H1 (cell line): Measurements from ENCODE around the gene ADAMTS14. TPM values are rescaled to one million over a fixed set of nuclear protein-coding genes. Genes with fewer than 3 reads are reported as not detected.

ENCODE experiments used
- CTCF ChIA-PET: fragments of 300-600 bp; sonication (Branson Sonifier 250); formaldehyde crosslinking; loops from one replicate; lab custom pipeline; 2021; ENCODE audit not compliant: partially characterized antibody; lab: Charles Lee
- POLR2A ChIA-PET: fragments of 300-600 bp; sonication (Branson Sonifier 250); formaldehyde crosslinking; loops from one replicate; lab custom pipeline; 2021; ENCODE audit warnings: inconsistent platforms; ENCODE audit not compliant: partially characterized antibody; lab: Charles Lee
- DNase-seq, 2 experiments: peaks; one replicate each; pipeline versions ENCODE4 v3.0.0 to v3.0.0-alpha.2; 2010 to 2022; ENCODE audit warnings: low spot score in 2 of 2, low read depth in 1 of 2, mixed read lengths in 1 of 2
- FAIRE-seq: peaks from 2 replicates; lab custom pipeline; 2011; peaks lifted over from hg19 to GRCh38; lab: Jason Lieb, UNC
- H2AFZ ChIP-seq: 2 replicates; pipeline ENCODE4 v1.8.1; 2012; ENCODE audit warnings: low read length, inconsistent platforms
- H2AK5ac ChIP-seq: 2 replicates; pipeline ENCODE4 v1.6.1; 2013; ENCODE audit warnings: low read depth, low read length
- H2BK120ac ChIP-seq: replicated peaks from 2 replicates; pipeline ENCODE3; 2013; ENCODE audit warnings: low read depth, low read length, inconsistent platforms
- H2BK12ac ChIP-seq: 2 replicates; pipeline ENCODE4 v1.6.1; 2013; ENCODE audit warnings: low read depth, low read length
- H2BK15ac ChIP-seq: 2 replicates; pipeline ENCODE4 v1.6.1; 2013; ENCODE audit warnings: low read length
- H2BK20ac ChIP-seq: 2 replicates; pipeline ENCODE4 v1.6.1; 2013; ENCODE audit warnings: low read length
- H2BK5ac ChIP-seq: 2 replicates; pipeline ENCODE4 v1.6.1; 2013; ENCODE audit warnings: low read depth, low read length
- H3K14ac ChIP-seq: 2 replicates; pipeline ENCODE4 v1.6.1; 2013; ENCODE audit warnings: inconsistent platforms; ENCODE audit not compliant: insufficient read length
- H3K18ac ChIP-seq: 2 replicates; pipeline ENCODE4 v1.6.1; 2013; ENCODE audit warnings: low read length; ENCODE audit errors: extremely low read depth
- H3K23ac ChIP-seq: 2 replicates; pipeline ENCODE4 v1.6.1; 2013; ENCODE audit warnings: inconsistent platforms; ENCODE audit not compliant: insufficient read length
- H3K23me2 ChIP-seq: 2 replicates; pipeline ENCODE4 v1.6.1; 2013; ENCODE audit warnings: low read depth, low read length
- H3K27ac ChIP-seq: 2 replicates; pipeline ENCODE4 v1.6.1; 2011; ENCODE audit warnings: low read depth, low read length, inconsistent platforms
- H3K27me3 ChIP-seq, 4 experiments: replicated peaks in 1 of 4; 1 replicate in 1 of 4; 2 replicates in 3 of 4; pipeline versions ENCODE4 v1.6.1 to v1.8.1; 2011 to 2013; ENCODE audit warnings: low read length in 3 of 4, mild to moderate bottlenecking in 3 of 4, inconsistent platforms in 2 of 4, mixed read lengths in 2 of 4, moderate library complexity in 1 of 4; ENCODE audit not compliant: control insufficient read depth in 3 of 4, insufficient read depth in 3 of 4; ENCODE audit errors: extremely low read depth in 1 of 4
- H3K36me3 ChIP-seq, 4 experiments: 2 replicates each; pipeline versions ENCODE4 v1.6.1 to v1.8.1; 2011 to 2013; ENCODE audit warnings: mild to moderate bottlenecking in 4 of 4, low read length in 3 of 4, moderate library complexity in 2 of 4, control low read depth in 1 of 4, inconsistent platforms in 1 of 4; ENCODE audit not compliant: insufficient read depth in 4 of 4, control insufficient read depth in 2 of 4
- H3K4ac ChIP-seq: replicated peaks from 2 replicates; pipeline ENCODE3; 2013; ENCODE audit warnings: low read length, low read depth, mixed read lengths, inconsistent platforms; ENCODE audit not compliant: insufficient read length
- H3K4me1 ChIP-seq, 4 experiments: replicated peaks in 1 of 4; 1 replicate in 1 of 4; 2 replicates in 3 of 4; pipeline versions ENCODE4 v1.6.1 to v1.8.1; 2011 to 2013; ENCODE audit warnings: low read length in 3 of 4, inconsistent platforms in 2 of 4, mixed read lengths in 1 of 4; ENCODE audit not compliant: insufficient read depth in 4 of 4, control insufficient read depth in 3 of 4
- H3K4me2 ChIP-seq, 2 experiments: 2 replicates each; pipeline versions ENCODE4 v1.6.1 to v1.8.1; 2011 to 2013; ENCODE audit warnings: low read depth in 2 of 2, low read length in 2 of 2, control low read depth in 1 of 2, inconsistent platforms in 1 of 2, mild to moderate bottlenecking in 1 of 2; ENCODE audit not compliant: insufficient read depth in 1 of 2
- H3K4me3 ChIP-seq, 4 experiments: fragments of 200-600, 300-600 bp in 1 of 4; sonication (generic), shearing (Covaris generic), sonication (Bioruptor Twin) in 1 of 4; 2 replicates each; pipeline versions ENCODE4 v1.5.1 to v1.8.1; 2011 to 2016; ENCODE audit warnings: low read length in 4 of 4, low read depth in 3 of 4, control low read depth in 2 of 4, inconsistent platforms in 2 of 4, mild to moderate bottlenecking in 2 of 4, mixed read lengths in 1 of 4, moderate library complexity in 1 of 4; ENCODE audit not compliant: insufficient read depth in 2 of 4; ENCODE audit errors: extremely low read depth in 1 of 4
- H3K56ac ChIP-seq: replicated peaks from 2 replicates; pipeline ENCODE3; 2013; ENCODE audit warnings: low read depth, mild to moderate bottlenecking, mixed read lengths, low read length, inconsistent platforms; ENCODE audit not compliant: insufficient read length
- H3K79me1 ChIP-seq: 2 replicates; pipeline ENCODE4 v1.6.1; 2013; ENCODE audit warnings: low read depth, low read length, control low read depth
- H3K79me2 ChIP-seq, 2 experiments: 2 replicates each; pipeline versions ENCODE4 v1.6.1 to v1.8.1; 2012 to 2013; ENCODE audit warnings: low read length in 2 of 2, mild to moderate bottlenecking in 2 of 2, inconsistent platforms in 1 of 2; ENCODE audit not compliant: insufficient read depth in 2 of 2, control insufficient read depth in 1 of 2
- H3K9ac ChIP-seq, 4 experiments: replicated peaks in 1 of 4; 1 replicate in 1 of 4; 2 replicates in 3 of 4; pipeline versions ENCODE4 v1.6.1 to v1.8.1; 2011 to 2013; ENCODE audit warnings: low read depth in 3 of 4, low read length in 3 of 4, control low read depth in 2 of 4, mild to moderate bottlenecking in 2 of 4, moderate library complexity in 2 of 4, inconsistent platforms in 1 of 4; ENCODE audit errors: extremely low read depth in 1 of 4
- H3K9me3 ChIP-seq, 2 experiments: 2 replicates each; pipeline versions ENCODE4 v1.6.1 to v1.8.1; 2012 to 2013; ENCODE audit warnings: mild to moderate bottlenecking in 2 of 2, moderate library complexity in 2 of 2, control low read depth in 1 of 2, inconsistent platforms in 1 of 2, low read depth in 1 of 2, low read length in 1 of 2, mixed read lengths in 1 of 2; ENCODE audit not compliant: insufficient read depth in 2 of 2
- H4K20me1 ChIP-seq, 2 experiments: replicated peaks in 1 of 2; 2 replicates each; pipeline versions ENCODE3 to v1.8.1; 2011 to 2013; ENCODE audit warnings: inconsistent platforms in 2 of 2, low read length in 2 of 2, mild to moderate bottlenecking in 1 of 2; ENCODE audit not compliant: insufficient read depth in 2 of 2, control insufficient read depth in 1 of 2
- H4K5ac ChIP-seq: 2 replicates; pipeline ENCODE4 v1.6.1; 2013; ENCODE audit warnings: low read length, low read depth, mixed read lengths, inconsistent platforms; ENCODE audit not compliant: insufficient read length
- H4K8ac ChIP-seq: 2 replicates; pipeline ENCODE4 v1.8.0; 2013; ENCODE audit warnings: mild to moderate bottlenecking, moderate library complexity, low read length, inconsistent platforms; ENCODE audit not compliant: insufficient read depth; ENCODE audit errors: extremely low read depth
- H4K91ac ChIP-seq: replicated peaks from 2 replicates; pipeline ENCODE3; 2013; ENCODE audit warnings: low read length, mixed read lengths, inconsistent platforms; ENCODE audit not compliant: insufficient read length
- BACH1 ChIP-seq: IDR thresholded peaks from 2 replicates; pipeline ENCODE4 v1.6.1; 2012; ENCODE audit warnings: low read length, improper control_type of control experiment
- BCL11A ChIP-seq, 2 experiments: IDR thresholded peaks; one replicate each; pipeline ENCODE4 v1.6.1; 2011; ENCODE audit warnings: low read depth in 2 of 2, low read length in 2 of 2, mild to moderate bottlenecking in 2 of 2
- CEBPB ChIP-seq: IDR thresholded peaks from 2 replicates; pipeline ENCODE4 v1.6.1; 2012; ENCODE audit warnings: low read depth, low read length
- CHD1 ChIP-seq: IDR thresholded peaks from 2 replicates; pipeline ENCODE4 v1.6.1; 2012; ENCODE audit warnings: low read depth, low read length, improper control_type of control experiment
- CREB1 ChIP-seq: IDR thresholded peaks from 2 replicates; pipeline ENCODE4 v1.6.1; 2012; ENCODE audit warnings: inconsistent platforms
- HDAC2 ChIP-seq, 2 experiments: fragments of 300-600 bp in 1 of 2; sonication (generic) in 1 of 2; IDR thresholded peaks; 2 replicates each; pipeline ENCODE4 v1.6.1; 2011 to 2012; ENCODE audit warnings: low read depth in 2 of 2, low read length in 2 of 2, mild to moderate bottlenecking in 2 of 2, moderate library complexity in 2 of 2, borderline replicate concordance in 1 of 2, inconsistent platforms in 1 of 2
- JUN ChIP-seq: IDR thresholded peaks from 2 replicates; pipeline ENCODE4 v1.6.1; 2011; ENCODE audit warnings: low read depth, mild to moderate bottlenecking, improper control_type of control experiment, low read length
- KDM1A ChIP-seq: fragments of 200-600, 300-600 bp; sonication (generic); IDR thresholded peaks from 2 replicates; pipeline ENCODE4 v1.7.1; 2016; ENCODE audit warnings: mild to moderate bottlenecking, low read length, borderline replicate concordance
- NANOG ChIP-seq: IDR thresholded peaks from 2 replicates; pipeline ENCODE4 v1.6.1; 2011; ENCODE audit warnings: low read length, low read depth, mild to moderate bottlenecking, inconsistent platforms; ENCODE audit not compliant: insufficient read depth, poor library complexity, severe bottlenecking
- NRF1 ChIP-seq: IDR thresholded peaks from 2 replicates; pipeline ENCODE4 v1.6.1; 2011; ENCODE audit warnings: mild to moderate bottlenecking, low read depth, low read length, improper control_type of control experiment
- POU5F1 ChIP-seq: IDR thresholded peaks from 2 replicates; pipeline ENCODE4 v1.6.1; 2011; ENCODE audit warnings: low read depth, mild to moderate bottlenecking, low read length, moderate library complexity
- SP1 ChIP-seq: IDR thresholded peaks from 2 replicates; pipeline ENCODE4 v1.6.1; 2011; ENCODE audit warnings: low read depth, low read length
- SP4 ChIP-seq: IDR thresholded peaks from 2 replicates; pipeline ENCODE4 v1.6.1; 2012; ENCODE audit warnings: low read length, inconsistent platforms
- SRF ChIP-seq: IDR thresholded peaks from 2 replicates; pipeline ENCODE4 v1.6.1; 2011; ENCODE audit warnings: mild to moderate bottlenecking, low read depth, low read length, moderate library complexity
- TCF12 ChIP-seq: IDR thresholded peaks from 2 replicates; pipeline ENCODE4 v1.6.1; 2011; ENCODE audit warnings: low read depth, mild to moderate bottlenecking, low read length
- WGBS, 2 experiments: shearing (Covaris generic) in 1 of 2; methylation state at CpG; one replicate each; pipeline versions ENCODE4 v1.1.6 to v1.1.7; 2013 to 2015; ENCODE audit warnings: low lambda C conversion rate in 2 of 2, mixed read lengths in 2 of 2, inconsistent platforms in 1 of 2, low coverage in 1 of 2, missing lambda C conversion rate in 1 of 2; ENCODE audit not compliant: insufficient replicate concordance in 2 of 2, insufficient coverage in 1 of 2, insufficient read length in 1 of 2; ENCODE audit errors: extremely low coverage in 1 of 2, missing lambda C conversion rate in 1 of 2; 5-methylcytosine and 5-hydroxymethylcytosine counted together
- polyA plus RNA-seq, 7 experiments: library from polyadenylated mRNA; depleted of rRNA in 3 of 7; stranded (reverse) in 5 of 7; unstranded in 2 of 7; fragments of >200 nt in 5 of 7; fragments of 200-250 nt in 2 of 7; gene quantifications; 1 replicate in 5 of 7; 2 replicates in 1 of 7; 4 replicates in 1 of 7; pipeline versions ENCODE4 v1.2.1 to v1.2.3, GENCODE V29; 2011 to 2013; ENCODE audit warnings: missing spikeins in 2 of 7, mixed read lengths in 2 of 7
- total RNA-seq: library from RNA; stranded (reverse); fragmentation: NEBNext Ultra II Directional; extraction: Animal tissue kit (Norgen Biotek cat#: 25700); gene quantifications from 2 replicates; pipeline ENCODE4 v1.2.1, GENCODE V29; 2021
- TF ChIP-seq, protein P1 (sequence below): IDR thresholded peaks from 2 replicates; pipeline ENCODE4 v1.6.1; 2012; ENCODE audit warnings: inconsistent platforms

The ADAMTS14 gene
- total and polyA plus RNA-seq, 2 of the 8 experiments (the other 6 are each of a cell fraction or from before 2014, with no cell fraction given): 2.0 to 2.3 TPM

DNA sequence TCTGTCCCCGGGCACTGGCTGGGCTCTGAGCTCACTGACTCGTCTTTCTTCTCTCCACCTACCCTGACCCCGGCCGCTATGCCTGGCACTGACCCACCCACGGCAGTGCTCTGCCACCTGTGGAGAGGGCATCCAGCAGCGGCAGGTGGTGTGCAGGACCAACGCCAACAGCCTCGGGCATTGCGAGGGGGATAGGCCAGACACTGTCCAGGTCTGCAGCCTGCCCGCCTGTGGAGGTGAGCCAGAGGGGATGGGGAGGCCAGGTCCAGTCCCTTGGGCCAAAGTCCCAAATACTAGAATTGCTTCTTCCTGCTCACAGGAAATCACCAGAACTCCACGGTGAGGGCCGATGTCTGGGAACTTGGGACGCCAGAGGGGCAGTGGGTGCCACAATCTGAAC lies 85.5 kb downstream of the ADAMTS14 start:
- no peak overlapping the region for H2BK5ac ChIP-seq
- DNase-seq (no peak), FAIRE-seq (no peak)
- H2AFZ ChIP-seq: no peak overlapping the region
- H3K27me3 ChIP-seq: no peaks in the 10 kb centered on the region
- H3K14ac ChIP-seq: no peak overlapping the region
- no peak overlapping the region for H2AK5ac ChIP-seq
- no peak overlapping the region for H3K56ac ChIP-seq
- no peak overlapping the region for H3K4me3 ChIP-seq
- no peak for TF ChIP-seq SP1
- TF ChIP-seq BACH1: no peak
- no peak for TF ChIP-seq CHD1
- no peak for TF ChIP-seq KDM1A
- no peak for TF ChIP-seq CREB1
- TF ChIP-seq POU5F1: no peak
- no peak for TF ChIP-seq JUN
- TF ChIP-seq CEBPB: no peak
- TF ChIP-seq SP4: no peak
- TF ChIP-seq, protein P1, sequence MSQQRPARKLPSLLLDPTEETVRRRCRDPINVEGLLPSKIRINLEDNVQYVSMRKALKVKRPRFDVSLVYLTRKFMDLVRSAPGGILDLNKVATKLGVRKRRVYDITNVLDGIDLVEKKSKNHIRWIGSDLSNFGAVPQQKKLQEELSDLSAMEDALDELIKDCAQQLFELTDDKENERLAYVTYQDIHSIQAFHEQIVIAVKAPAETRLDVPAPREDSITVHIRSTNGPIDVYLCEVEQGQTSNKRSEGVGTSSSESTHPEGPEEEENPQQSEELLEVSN: no peak
- TF ChIP-seq NRF1: no peak
- no peak for TF ChIP-seq NANOG
- TF ChIP-seq TCF12: no peak
- no peak for TF ChIP-seq HDAC2 (IDR thresholded peaks at IDR 0.05; ENCODE audit: borderline replicate concordance in 1 of 2, low read depth in 2 of 2, low read length in 2 of 2)
- no peak for TF ChIP-seq BCL11A (IDR thresholded peaks at IDR 0.05; ENCODE audit: low read depth in 2 of 2, low read length in 2 of 2)
- TF ChIP-seq SRF: no peak
- ChIA-PET CTCF (interaction anchor here (1.0 to 4.4 kb wide), 11 partner anchors 11 to 297 kb away, joined by 3 to 35 read pairs (median 8); no protein-coding TSS in a partner anchor), POLR2A (no interaction called here)
- H4K5ac ChIP-seq: no peak overlapping the region
- no peak overlapping the region for H2BK12ac ChIP-seq
- H3K4me1 ChIP-seq: peaks cover 0 to 18% (median 13%) of the 10 kb centered on the region in 4 experiments; a peak in 6 of 7 replicates
- no peaks in the 10 kb centered on the region for H3K79me1 ChIP-seq
- no peaks in the 10 kb centered on the region for H3K36me3 ChIP-seq
- no peak overlapping the region for H4K8ac ChIP-seq
- no peak overlapping the region for H2BK120ac ChIP-seq
- no peaks in the 10 kb centered on the region for H3K79me2 ChIP-seq
- H3K4me2 ChIP-seq: no peak overlapping the region
- no peak overlapping the region for H3K4ac ChIP-seq
- H3K23me2 ChIP-seq: no peaks in the 10 kb centered on the region
- H2BK20ac ChIP-seq: no peak overlapping the region
- H4K91ac ChIP-seq: no peak overlapping the region
- H3K23ac ChIP-seq: no peak overlapping the region
- H3K9me3 ChIP-seq: no peaks in the 10 kb centered on the region
- H4K20me1 ChIP-seq: no peaks in the 10 kb centered on the region
- no peak overlapping the region for H3K9ac ChIP-seq
- no peak overlapping the region for H2BK15ac ChIP-seq
- no peak overlapping the region for H3K27ac ChIP-seq
- H3K18ac ChIP-seq: no peak overlapping the region
- WGBS, 2 experiments: 85% methylated on average over 13 of the region's 13 CpGs; no CpG with 5 or more reads in 1 of the 2 experiments
